ENCODE results near the gene TENM3. TPM values are rescaled to one million over a fixed set of nuclear protein-coding genes. Genes with fewer than 3 reads are reported as not detected.

TENM3 gene
- total RNA-seq, 2 donors from 2014 or later = 21.4 to 52.3 TPM

DNA sequence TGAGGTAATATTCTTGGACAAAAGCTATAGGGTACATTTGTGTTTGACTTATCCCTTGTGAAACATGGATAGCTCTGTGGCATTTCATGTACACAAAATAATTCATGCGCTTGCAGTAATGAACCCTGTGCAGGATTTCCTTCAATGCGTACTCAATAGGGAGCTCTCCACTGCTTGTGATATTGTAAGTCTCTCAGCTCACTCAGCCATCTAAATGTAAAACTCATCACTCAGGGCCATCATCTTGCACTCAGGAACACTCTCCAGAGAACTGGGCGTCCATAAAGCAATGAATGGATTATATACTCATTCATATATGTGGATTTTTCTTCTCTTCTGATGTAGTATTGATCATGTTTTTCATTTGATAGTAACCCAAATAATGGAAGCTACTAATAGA lies 385.9 kb downstream of the TENM3 start:
- intact Hi-C loops (cut with DNase I) = no loop called here
- TF ChIP-seq POLR2A (IDR thresholded peaks at IDR 0.05) (no peak), POLR2AphosphoS5 (IDR thresholded peaks at IDR 0.05) (no peak)
- TF ChIP-seq, protein P1, sequence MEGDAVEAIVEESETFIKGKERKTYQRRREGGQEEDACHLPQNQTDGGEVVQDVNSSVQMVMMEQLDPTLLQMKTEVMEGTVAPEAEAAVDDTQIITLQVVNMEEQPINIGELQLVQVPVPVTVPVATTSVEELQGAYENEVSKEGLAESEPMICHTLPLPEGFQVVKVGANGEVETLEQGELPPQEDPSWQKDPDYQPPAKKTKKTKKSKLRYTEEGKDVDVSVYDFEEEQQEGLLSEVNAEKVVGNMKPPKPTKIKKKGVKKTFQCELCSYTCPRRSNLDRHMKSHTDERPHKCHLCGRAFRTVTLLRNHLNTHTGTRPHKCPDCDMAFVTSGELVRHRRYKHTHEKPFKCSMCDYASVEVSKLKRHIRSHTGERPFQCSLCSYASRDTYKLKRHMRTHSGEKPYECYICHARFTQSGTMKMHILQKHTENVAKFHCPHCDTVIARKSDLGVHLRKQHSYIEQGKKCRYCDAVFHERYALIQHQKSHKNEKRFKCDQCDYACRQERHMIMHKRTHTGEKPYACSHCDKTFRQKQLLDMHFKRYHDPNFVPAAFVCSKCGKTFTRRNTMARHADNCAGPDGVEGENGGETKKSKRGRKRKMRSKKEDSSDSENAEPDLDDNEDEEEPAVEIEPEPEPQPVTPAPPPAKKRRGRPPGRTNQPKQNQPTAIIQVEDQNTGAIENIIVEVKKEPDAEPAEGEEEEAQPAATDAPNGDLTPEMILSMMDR (IDR thresholded peaks at IDR 0.05) = no peak
- Histone ChIP-seq H3K4me3 (no peak overlapping the region), H3K36me3 (no peaks in the 10 kb centered on the region), H3K27ac (no peak overlapping the region), H3K27me3 (replicated peaks; ENCODE audit: insufficient read depth) (no peaks in the 10 kb centered on the region), H3K9me3 (no peaks in the 10 kb centered on the region), H3K4me1 (replicated peaks) (no peaks in the 10 kb centered on the region)
- no peak for DNase-seq (ENCODE audit: low spot score)
- 94% methylated on average over 3 of the region's 3 CpGs for WGBS

DNA sequence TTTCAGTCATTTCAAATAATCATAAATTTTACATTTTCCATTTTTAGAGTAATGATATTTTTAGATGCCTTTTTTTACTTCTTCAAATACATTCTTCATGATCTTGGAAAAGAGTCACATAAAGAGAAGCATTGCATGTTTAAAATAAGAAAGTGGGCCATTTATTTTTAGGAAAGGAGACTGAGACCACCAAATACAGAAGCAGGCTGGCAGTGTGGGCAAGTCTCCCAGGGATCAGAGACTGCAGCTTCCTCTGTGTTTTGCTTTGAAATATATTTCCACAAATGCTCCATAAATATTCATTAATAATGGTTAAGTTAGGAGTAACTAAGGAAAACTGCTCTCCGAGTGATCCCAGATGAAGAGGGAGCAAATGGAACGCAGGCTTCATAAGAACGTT lies 397.3 kb downstream of the TENM3 start:
- no peak for DNase-seq (ENCODE audit: low spot score)
- Histone ChIP-seq H3K36me3 (no peaks in the 10 kb centered on the region), H3K27me3 (replicated peaks; ENCODE audit: insufficient read depth) (no peaks in the 10 kb centered on the region), H3K9me3 (no peaks in the 10 kb centered on the region), H3K27ac (no peak overlapping the region), H3K4me3 (no peak overlapping the region), H3K4me1 (replicated peaks) (no peaks in the 10 kb centered on the region)
- WGBS = 84% methylated on average over 3 of the region's 3 CpGs
- intact Hi-C loops (cut with DNase I) = no loop called here
- TF ChIP-seq, protein P1 (IDR thresholded peaks at IDR 0.05) = no peak
- no peak for TF ChIP-seq POLR2A (IDR thresholded peaks at IDR 0.05)
- TF ChIP-seq POLR2AphosphoS5 (IDR thresholded peaks at IDR 0.05) = no peak

DNA sequence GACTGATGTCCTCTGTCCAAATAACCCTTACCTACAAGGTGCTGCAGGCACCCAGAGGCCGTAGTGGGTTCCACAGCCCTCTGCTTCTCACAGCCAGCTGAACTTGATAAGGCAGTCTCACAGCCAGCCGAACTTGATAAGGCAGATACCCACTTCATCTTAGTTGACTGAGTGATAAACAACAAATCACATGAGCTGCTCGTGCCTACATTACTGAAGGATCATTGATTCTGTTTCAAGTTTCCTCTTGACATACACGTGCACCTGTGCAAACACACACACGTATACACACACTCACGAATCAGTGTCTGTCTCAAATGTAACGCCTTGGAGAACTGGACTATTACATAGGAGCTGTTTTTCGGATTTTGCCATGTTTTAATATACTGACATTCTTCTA lies 397.7 kb downstream of the TENM3 start:
- TF ChIP-seq POLR2AphosphoS5 (IDR thresholded peaks at IDR 0.05) (no peak), POLR2A (IDR thresholded peaks at IDR 0.05) (no peak)
- TF ChIP-seq, protein P1 (IDR thresholded peaks at IDR 0.05) = no peak
- Histone ChIP-seq H3K9me3 (no peaks in the 10 kb centered on the region), H3K27ac (no peak overlapping the region), H3K4me1 (replicated peaks) (no peaks in the 10 kb centered on the region), H3K36me3 (no peaks in the 10 kb centered on the region), H3K4me3 (no peak overlapping the region), H3K27me3 (replicated peaks; ENCODE audit: insufficient read depth) (no peaks in the 10 kb centered on the region)
- 70% methylated on average over 8 of the region's 8 CpGs for WGBS
- intact Hi-C loops (cut with DNase I) = no loop called here
- no peak for DNase-seq (ENCODE audit: low spot score)

DNA sequence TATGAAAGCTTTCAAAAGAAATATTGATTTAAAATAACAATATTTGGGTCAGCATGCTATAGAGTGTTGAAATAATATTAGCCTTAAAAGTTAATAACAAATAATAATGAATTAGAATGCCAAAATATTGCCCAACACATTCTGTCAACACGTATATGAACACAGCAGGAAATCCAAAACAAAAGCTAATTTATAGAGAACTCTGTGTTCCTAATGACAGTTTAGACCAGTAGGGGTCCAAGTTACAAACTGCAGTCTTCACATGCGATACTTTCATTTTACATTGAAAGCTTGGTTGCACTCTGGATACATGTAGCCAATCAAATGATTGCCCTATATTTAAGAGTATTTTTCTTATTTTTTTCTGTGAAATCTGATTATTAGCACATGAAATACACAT lies 399.6 kb downstream of the TENM3 start:
- intact Hi-C loops (cut with DNase I) = no loop called here
- H3K4me3 ChIP-seq = no peak overlapping the region
- no peak for DNase-seq (ENCODE audit: low spot score)
- no peaks in the 10 kb centered on the region for H3K36me3 ChIP-seq
- no peaks in the 10 kb centered on the region for H3K9me3 ChIP-seq
- TF ChIP-seq POLR2A (IDR thresholded peaks at IDR 0.05) (no peak), POLR2AphosphoS5 (IDR thresholded peaks at IDR 0.05) (no peak)
- TF ChIP-seq, protein P1 (IDR thresholded peaks at IDR 0.05) = no peak
- no peak overlapping the region for H3K27ac ChIP-seq
- WGBS = 47% methylated on average over 2 of the region's 2 CpGs
- no peaks in the 10 kb centered on the region for H3K27me3 ChIP-seq (replicated peaks; ENCODE audit: insufficient read depth)
- no peaks in the 10 kb centered on the region for H3K4me1 ChIP-seq (replicated peaks)

DNA sequence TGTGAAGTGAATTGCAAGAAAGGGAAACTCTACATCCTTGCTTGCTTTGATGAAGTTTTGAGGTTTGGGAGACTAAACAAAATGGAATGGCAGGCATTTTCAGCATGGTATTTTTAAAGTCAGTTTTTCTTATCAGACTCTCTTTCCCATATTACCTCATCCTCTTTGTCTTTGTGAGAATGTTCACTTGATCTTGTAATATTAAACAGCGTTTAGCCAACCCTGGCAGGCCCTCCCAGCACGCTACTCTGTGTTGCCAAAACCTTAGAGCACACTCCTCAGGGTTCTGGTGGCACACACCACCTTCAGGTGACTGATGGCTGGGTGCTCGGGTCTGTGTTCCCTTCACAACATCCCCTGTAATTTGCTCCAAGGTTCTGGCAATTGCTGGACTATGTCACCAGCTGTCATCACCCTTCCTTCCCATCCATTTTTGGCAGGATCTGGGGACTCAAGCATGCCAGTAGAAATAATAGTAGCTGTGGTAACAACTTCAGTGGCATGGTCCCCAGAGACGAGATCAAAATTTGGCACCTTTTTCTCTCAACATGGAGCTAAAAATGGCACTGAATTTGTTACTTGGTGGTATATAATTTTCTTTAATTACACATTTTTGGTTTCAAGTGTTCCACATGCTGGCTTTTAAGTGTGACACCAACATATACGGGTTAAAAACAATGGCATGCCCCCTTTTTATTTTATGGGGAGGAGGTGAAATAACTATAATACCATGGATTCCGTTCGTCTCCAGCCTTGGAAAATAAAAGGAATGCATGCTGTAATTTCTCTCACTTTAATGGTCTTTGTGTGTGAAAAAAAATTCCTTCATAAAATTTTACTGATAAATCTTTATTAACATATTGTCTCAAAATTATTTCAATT lies 400.8 kb downstream of the TENM3 start:
- WGBS = 77% methylated on average over 7 of the region's 7 CpGs
- intact Hi-C loops (cut with DNase I) = no loop called here
- Histone ChIP-seq H3K9me3 (no peaks in the 10 kb centered on the region), H3K36me3 (no peaks in the 10 kb centered on the region), H3K4me3 (no peak overlapping the region), H3K4me1 (replicated peaks) (no peaks in the 10 kb centered on the region), H3K27ac (no peak overlapping the region), H3K27me3 (replicated peaks; ENCODE audit: insufficient read depth) (no peaks in the 10 kb centered on the region)
- no peak for DNase-seq (ENCODE audit: low spot score)
- TF ChIP-seq POLR2A (IDR thresholded peaks at IDR 0.05) (no peak), POLR2AphosphoS5 (IDR thresholded peaks at IDR 0.05) (no peak)
- TF ChIP-seq, protein P1 (IDR thresholded peaks at IDR 0.05) = no peak
